ENCODE results near the gene TEX48. TPM values are rescaled to one million over a fixed set of nuclear protein-coding genes. Genes with fewer than 3 reads are reported as not detected.

TEX48 gene
- total RNA-seq, 1 donor from 2014 or later: not detected

- peak; percentile 91 for DNase-seq (ENCODE audit: low read depth)
- TF ChIP-seq CTCF (IDR thresholded peaks at IDR 0.05; ENCODE audit: insufficient read depth, low read length, severe bottlenecking): peak; percentile 25
Measured at GRCh38 chr9:114718801-114719221, 36.8 kb upstream of the TEX48 start.

DNA sequence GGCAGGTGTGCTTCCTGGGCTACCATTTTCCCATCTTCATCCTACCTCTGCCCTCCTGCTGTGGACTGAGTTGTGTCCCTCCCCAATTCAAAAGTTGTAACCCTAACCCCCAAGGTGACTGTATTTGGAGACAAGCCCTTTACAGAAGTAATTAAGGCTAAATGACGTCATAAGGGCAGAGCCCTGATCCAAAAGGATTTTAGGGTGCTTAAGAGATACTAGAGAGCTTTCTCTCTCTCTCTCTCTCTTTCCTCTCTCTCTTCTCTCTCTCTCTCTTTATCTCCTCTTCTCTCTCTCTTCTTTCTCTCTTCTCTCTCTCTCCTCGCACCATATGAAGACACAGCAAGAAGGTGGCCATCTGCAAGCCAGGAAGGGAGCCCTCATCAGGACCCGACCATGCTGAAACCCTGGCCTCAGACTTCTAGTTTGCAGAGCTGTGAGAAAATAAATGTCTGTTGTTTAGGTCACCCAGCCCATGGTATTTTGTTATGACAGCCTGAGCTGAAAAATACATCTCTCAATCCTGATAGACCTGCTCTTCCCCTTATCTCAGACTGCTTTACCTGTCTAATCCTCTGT lies 36.0 kb upstream of the TEX48 start:
- H3K36me3 ChIP-seq (ENCODE audit: control insufficient read depth, insufficient read depth, low read length): no peaks in the 10 kb centered on the region
- peak; percentile 58 for FAIRE-seq
- no peak for DNase-seq (ENCODE audit: low read depth)
- H3K27me3 ChIP-seq (ENCODE audit: control insufficient read depth, insufficient read depth, low read length): no peaks in the 10 kb centered on the region
- no peak for TF ChIP-seq CTCF (IDR thresholded peaks at IDR 0.05; ENCODE audit: insufficient read depth, low read length, severe bottlenecking)
- no peak overlapping the region for H3K4me3 ChIP-seq (ENCODE audit: low read depth, low read length)

More at GRCh38 chr9:114718801-114719221, 36.8 kb upstream of the TEX48 start:
- Histone ChIP-seq H3K27me3 (ENCODE audit: control insufficient read depth, insufficient read depth, low read length) (no peaks in the 10 kb centered on the region), H3K4me3 (ENCODE audit: low read depth, low read length) (no peak overlapping the region), H3K36me3 (ENCODE audit: control insufficient read depth, insufficient read depth, low read length) (no peaks in the 10 kb centered on the region)
- peak; percentile 82 for FAIRE-seq

- H3K4me3 ChIP-seq (ENCODE audit: low read depth, low read length): no peak overlapping the region
Measured at GRCh38 chr9:114709636-114710035, 27.6 kb upstream of the TEX48 start.

GRCh38 chr9:114706711-114707110 lies 24.7 kb upstream of the TEX48 start:
- peaks cover 3% of the 10 kb centered on the region for H3K27me3 ChIP-seq (ENCODE audit: control insufficient read depth, insufficient read depth, low read length)
- no peaks in the 10 kb centered on the region for H3K36me3 ChIP-seq (ENCODE audit: control insufficient read depth, insufficient read depth, low read length)
- DNase-seq (ENCODE audit: low read depth): no peak
- H3K4me3 ChIP-seq (ENCODE audit: low read depth, low read length): no peak overlapping the region
- no peak for FAIRE-seq
- no peak for TF ChIP-seq CTCF (IDR thresholded peaks at IDR 0.05; ENCODE audit: insufficient read depth, low read length, severe bottlenecking)

More at GRCh38 chr9:114709636-114710035, 27.6 kb upstream of the TEX48 start:
- no peaks in the 10 kb centered on the region for H3K36me3 ChIP-seq (ENCODE audit: control insufficient read depth, insufficient read depth, low read length)
- no peak for FAIRE-seq
- peaks cover 3% of the 10 kb centered on the region for H3K27me3 ChIP-seq (ENCODE audit: control insufficient read depth, insufficient read depth, low read length)
- TF ChIP-seq CTCF (IDR thresholded peaks at IDR 0.05; ENCODE audit: insufficient read depth, low read length, severe bottlenecking): no peak
- no peak for DNase-seq (ENCODE audit: low read depth)

DNA sequence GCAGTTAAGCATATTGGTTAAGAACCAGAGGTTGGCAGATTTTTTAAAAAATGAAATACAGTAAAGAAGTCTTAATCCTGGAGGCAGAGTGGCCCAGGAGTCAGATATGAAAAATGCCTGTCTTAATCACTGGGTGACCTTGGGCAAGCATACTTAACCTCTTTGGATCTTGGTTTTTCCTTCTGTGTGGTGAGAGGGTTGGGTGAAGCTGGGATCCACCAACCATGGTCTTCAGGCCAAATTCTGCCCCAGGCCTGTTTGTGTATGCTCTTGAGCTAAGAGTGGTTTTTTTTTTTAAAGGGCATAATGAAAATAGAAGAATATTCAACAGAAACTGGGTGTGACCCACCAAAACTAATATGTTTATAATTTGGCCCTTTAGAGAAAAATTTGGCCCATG lies 20.0 kb upstream of the TEX48 start:
- TF ChIP-seq CTCF (IDR thresholded peaks at IDR 0.05; ENCODE audit: insufficient read depth, low read length, severe bottlenecking): no peak
- FAIRE-seq: no peak

GRCh38 chr9:114697951-114698351 lies 16.0 kb upstream of the TEX48 start:
- no peaks in the 10 kb centered on the region for H3K36me3 ChIP-seq (ENCODE audit: control insufficient read depth, insufficient read depth, low read length)
- no peak for TF ChIP-seq CTCF (IDR thresholded peaks at IDR 0.05; ENCODE audit: insufficient read depth, low read length, severe bottlenecking)
- no peak for DNase-seq (ENCODE audit: low read depth)
- FAIRE-seq: no peak
- H3K27me3 ChIP-seq (ENCODE audit: control insufficient read depth, insufficient read depth, low read length): no peaks in the 10 kb centered on the region
- H3K4me3 ChIP-seq (ENCODE audit: low read depth, low read length): no peak overlapping the region

More for the DNA sequence above, 20.0 kb upstream of the TEX48 start:
- no peak for DNase-seq (ENCODE audit: low read depth)
- Histone ChIP-seq H3K27me3 (ENCODE audit: control insufficient read depth, insufficient read depth, low read length) (no peaks in the 10 kb centered on the region), H3K4me3 (ENCODE audit: low read depth, low read length) (no peak overlapping the region), H3K36me3 (ENCODE audit: control insufficient read depth, insufficient read depth, low read length) (no peaks in the 10 kb centered on the region)
